Measurements from ENCODE around the gene POLR1E.
"Not testable (repeated sequence)": the region's sequence is repeated elsewhere in the genome, so short reads cannot be mapped to it uniquely, and the experiment has no call there.

Gene POLR1E

DNA sequence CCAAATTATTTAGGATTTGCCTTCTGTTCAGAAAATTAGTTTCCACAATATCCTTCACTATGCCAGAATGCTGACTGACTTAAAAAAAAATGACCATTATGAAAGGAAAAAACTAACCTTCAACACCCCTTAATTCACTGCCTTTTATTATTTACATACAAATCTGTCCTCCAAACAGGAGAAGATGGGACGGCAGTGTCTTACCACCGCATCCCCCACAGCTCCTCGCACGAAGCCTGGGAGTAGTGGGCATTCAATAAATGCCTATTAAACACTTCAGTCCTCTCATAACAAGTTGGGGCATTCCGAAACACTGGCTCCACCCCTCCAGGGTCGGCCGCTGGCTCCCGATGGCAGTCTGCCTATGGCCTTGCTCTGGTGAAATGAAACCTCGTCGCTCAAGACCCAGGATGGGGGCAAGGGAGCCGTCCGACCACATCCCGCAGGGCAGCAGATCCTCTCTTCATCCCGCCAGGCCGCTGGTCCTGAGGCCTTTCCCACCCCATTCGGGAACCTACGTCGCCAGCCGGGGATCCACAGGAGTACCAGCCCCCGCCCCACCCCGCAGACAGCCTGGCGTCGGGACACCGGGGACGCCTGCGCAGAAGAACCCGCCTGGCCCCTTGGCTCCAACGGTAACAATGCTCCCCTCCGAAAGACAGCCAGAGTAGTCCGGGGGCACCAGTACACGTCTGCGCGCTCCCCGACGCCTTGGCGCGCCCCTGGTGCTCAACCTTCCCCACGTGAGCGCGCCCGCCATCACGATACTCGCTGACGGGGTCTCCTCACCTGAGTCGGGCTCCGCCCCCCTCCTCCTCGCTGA, 21.1 kb upstream of the POLR1E start:
- no peak for FAIRE-seq

DNA sequence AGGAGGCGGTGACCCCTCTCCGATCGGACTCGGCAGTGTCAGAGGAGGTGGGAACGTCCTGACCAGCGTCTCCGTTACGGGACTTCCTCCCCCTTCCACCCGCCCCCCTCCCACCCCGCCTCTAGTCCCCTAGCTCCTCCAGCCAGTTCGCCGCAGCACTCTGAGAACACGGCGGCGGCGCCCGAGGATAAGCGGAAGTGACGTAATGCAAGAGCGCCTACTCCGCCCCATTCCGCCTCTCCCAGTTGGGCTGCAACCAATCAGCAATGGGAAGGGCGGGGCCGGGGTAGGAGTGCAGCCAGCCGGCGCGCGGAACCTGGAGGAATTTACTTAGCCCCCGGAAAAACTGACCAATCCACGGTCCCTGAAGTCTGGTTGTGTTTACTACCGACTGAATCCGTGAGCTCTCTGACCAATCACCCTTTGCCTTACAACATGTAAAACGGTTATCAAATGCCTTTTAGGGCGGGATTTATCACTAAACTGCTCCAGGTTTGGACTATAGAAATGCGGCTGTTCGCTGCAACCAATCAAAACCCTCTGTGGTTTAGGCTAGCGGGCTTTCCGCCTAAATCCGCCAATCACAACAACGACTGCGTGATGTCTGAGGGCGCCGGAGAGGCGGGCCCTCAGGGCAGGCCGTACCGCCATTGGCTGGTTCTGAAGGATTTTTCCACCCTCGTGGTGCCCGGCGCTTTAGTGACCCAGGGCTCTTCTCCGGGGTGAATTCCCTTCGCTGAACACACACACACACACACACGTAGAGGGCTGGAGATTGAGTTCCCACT, 20.3 kb upstream of the POLR1E start, which contains the start of gene ZBTB5:
TSS of gene ZBTB5 (minus strand) at position 202 of the 788 bp plus-strand sequence. CDS start 22,899 bp downstream, outside the sequence.
- FAIRE-seq (peak; percentile 48), DNase-seq (ENCODE audit: insufficient read length, low spot score) (peak; percentile 95)

More for the DNA sequence above, 21.1 kb upstream of the POLR1E start:
- peak; percentile 45 for DNase-seq (ENCODE audit: insufficient read length, low spot score)

DNA sequence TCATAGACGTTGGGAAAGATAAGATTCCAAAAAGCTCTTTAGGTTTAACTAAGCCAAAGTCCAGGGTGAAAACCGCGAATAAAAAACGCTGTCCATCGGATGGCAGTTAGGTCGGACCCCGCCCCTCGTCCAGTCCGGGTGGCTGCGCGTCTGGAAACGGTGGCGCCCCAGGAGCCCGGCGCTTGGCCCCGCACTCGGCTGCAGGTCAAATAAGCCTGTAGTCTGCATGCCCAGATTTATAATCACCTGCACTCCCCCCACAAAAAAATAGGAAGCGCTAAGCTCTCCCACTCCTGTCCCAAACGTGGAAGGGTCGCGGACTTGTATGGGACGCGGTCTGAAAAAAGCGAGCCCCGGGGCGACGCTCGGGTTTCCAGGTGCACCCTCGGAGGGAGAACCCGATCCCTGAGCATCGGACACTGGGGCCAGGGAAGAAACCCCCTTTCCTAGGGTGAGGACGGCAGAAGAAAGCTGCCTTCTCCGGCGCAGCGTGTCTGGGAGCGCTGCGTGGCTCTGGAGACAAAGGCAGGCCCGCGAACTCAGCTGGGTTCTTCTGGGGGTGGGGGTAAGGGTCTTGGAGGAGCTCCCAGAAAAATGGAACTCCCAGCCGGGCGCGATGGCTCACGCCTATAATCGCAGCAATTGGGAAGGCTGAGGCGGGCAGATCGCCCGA, 19.6 kb upstream of the POLR1E start:
- peak; percentile 56 for DNase-seq (ENCODE audit: insufficient read length, low spot score)
- FAIRE-seq, result no peak

DNA sequence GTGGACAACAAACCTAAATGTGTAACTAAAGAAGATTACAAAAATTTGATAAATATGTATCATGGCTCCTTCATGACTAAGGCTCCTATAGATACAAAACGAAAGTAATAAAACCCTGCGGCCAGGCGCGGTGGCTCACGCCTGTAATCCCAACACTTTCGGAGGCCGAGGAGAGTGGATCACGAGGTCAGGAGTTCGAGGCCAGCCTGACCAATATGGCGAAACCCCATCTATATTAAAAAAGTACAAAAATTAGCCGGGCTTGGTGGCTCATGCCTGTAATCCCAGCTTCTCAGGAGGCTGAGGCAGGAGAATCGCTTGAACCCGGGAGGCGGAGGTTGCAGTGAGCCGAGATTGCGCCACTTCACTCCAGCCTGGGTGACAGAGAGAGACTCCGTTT, 18.2 kb upstream of the POLR1E start:
- not testable (repeated sequence) for FAIRE-seq; DNase-seq (ENCODE audit: insufficient read length, low spot score)

DNA sequence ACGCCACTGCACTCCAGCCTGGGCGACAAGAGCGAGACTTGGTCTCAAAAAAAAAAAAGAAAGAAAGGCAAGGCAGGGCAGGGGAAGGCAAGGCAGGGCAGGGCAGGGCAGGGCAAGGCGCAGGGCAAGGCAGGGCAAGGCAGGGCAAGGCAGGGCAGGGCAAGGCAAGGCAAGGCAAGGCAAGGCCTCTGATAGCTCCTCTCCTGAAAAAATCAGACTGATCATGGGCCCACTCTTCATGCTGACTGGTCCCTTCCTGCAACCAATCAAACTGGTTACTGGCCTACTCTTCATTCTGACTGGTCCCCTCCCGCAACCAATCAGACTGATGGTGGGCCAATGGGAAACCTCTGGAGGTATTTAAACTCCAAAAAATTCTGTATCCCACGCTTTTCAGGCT, 17.1 kb upstream of the POLR1E start:
- no peak for FAIRE-seq
- no peak for DNase-seq (ENCODE audit: insufficient read length, low spot score)

DNA sequence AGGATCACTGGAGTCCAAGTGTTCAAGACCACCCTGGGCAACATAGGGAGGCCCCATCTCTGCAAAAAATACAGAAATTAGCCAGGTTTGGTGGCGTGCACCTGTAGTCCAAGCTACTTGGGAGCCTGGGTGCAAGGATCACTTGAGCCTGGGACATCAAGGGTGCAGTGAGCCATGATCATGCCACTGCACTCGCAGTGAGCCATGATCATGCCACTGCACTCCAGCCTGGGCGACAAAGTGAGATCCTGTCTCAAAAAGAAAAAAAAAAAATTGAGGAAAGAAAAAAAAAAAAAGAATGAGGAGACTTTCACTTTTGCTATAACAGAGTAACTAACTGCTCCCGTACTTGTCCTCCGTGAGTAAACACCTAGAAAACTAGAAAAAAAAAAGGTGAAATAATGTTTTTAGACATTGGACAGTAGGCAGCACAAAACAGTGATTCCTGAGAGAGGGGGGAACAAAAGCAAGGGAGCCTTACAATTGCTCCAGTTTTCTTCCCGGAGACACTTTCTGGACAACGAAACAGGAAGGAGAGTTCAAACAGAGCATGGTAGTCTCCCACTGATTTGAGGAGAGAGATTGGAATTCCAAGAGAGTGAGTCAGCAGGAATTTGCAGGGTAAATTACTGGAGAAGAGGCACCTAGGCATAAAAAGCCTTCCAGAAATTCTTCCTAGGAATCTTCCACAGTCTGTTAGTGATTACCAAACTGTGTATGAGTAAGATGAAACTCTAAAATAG, 13.6 kb upstream of the POLR1E start:
- FAIRE-seq (no peak), DNase-seq (ENCODE audit: insufficient read length, low spot score) (peak; percentile 85)

DNA sequence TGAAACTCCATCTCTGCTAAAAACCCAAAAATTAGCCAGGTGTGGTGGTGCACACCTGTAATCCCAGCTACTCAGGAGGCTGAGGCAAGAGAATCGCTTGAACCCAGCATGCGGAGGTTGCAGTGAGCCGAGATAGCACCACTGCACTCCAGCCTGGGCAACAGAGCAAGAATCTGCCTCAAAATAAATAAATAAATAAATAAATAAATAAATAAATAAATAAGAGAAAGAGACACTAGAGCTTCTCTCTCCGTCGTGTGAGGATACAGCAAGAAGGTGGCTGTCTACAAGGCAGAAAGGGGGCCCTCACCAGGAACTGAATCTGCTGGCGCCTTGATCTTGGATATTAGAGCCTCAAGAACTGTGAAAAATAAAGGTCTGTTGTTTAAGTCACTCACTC, 11.8 kb upstream of the POLR1E start:
- FAIRE-seq; DNase-seq (ENCODE audit: insufficient read length, low spot score): not testable (repeated sequence)

DNA sequence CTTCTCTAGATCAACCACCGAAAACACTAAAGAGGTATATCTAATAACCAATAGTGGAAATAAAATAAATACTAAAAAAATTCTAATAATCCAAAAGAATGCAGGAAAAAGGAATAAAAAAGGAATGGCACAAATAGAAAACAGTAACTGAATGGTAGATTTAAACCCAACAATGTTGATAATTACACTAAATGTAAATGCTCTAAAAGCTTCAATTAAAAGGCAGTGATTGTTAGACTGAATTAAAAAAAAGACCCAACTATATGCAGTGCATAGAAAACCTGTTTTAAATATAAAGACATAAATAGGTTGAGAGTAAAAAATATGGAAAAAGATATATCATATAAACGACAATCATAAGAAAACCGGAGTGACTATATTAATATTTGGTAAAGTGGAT, 11.3 kb upstream of the POLR1E start:
- DNase-seq (ENCODE audit: insufficient read length, low spot score), result no peak
- FAIRE-seq, result no peak

DNA sequence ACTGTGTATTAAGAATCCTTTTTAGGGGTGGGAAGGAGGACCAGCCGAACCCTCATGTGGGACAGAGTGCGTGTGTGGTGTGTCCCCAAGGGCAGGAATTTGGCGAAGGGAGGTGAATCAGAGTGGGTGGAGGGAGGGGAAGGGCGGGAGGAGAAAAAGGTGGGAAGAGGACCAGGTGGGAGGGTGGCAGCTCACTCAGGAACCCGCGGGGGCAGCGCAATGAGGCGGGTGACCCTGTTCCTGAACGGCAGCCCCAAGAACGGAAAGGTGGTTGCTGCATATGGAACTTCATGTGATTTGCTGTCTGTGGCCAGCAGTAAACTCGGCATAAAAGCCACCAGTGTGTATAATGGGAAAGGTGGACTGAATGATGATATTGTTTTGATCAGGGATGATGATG, 8.8 kb upstream of the POLR1E start:
- no peak for FAIRE-seq

DNA sequence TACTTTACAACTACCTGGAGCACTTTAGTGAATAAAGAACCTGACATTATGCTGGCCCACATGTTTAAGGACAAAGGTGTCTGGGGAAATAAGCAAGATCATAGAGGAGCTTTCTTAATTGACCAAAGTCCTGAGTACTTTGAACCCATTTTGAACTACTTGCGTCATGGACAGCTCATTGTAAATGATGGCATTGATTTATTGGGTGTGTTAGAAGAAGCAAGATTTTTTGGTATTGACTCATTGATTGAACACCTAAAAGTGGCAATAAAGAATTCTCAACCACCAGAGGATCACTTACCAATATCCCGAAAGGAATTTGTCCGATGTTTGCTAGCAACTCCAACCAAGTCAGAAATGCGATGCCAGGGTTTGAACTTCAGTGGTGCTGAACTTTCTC, 8.3 kb upstream of the POLR1E start:
- FAIRE-seq; DNase-seq (ENCODE audit: insufficient read length, low spot score): not testable (repeated sequence)

More for the DNA sequence above, 8.8 kb upstream of the POLR1E start:
- no peak for DNase-seq (ENCODE audit: insufficient read length, low spot score)

DNA sequence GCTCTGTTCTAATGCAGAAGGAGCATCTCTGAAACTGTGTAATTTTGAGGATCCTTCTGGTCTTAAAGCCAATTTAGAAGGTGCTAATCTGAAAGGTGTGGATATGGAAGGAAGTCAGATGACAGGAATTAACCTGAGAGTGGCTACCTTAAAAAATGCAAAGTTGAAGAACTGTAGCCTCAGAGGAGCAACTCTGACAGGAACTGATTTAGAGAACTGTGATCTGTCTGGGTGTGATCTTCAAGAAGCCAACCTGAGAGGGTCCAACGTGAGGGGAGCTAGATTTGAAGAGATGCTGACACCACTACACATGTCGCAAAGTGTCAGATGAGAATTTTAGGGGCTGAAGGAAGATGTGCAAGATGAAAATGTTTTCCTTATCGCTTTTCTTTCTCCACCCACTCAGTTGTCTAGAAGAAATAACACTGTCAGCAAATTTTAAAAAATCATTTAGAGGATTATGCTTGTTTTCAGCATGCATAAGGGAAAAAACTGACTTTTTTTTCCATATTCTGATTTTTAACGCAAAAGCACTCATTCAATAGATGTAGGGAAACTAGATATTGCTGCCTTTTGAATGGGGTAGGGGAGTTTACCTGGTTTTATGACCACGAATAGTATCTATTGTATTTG, 7.6 kb upstream of the POLR1E start:
- not testable (repeated sequence) for FAIRE-seq; DNase-seq (ENCODE audit: insufficient read length, low spot score)

DNA sequence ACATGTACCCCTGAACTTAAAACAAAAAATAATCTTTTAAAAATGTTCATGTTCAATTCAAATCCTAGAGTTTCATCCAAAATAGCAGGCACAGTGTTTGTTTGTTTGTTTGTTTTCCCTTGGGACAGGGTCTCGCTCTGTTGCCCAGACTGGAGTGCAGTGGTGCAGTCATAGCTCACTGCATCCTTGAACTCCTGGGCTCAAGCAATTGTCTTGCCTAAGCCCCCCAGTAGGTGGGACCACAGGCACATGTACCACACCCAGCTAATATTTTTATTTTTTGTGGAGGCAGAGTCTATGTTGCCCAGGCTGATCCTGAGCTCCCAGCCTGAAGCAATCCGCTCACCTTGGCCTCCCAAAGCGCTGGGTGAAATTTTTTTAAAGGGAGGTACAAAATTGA, 5.0 kb upstream of the POLR1E start:
- DNase-seq (ENCODE audit: insufficient read length, low spot score), result no peak
- FAIRE-seq, result no peak

DNA sequence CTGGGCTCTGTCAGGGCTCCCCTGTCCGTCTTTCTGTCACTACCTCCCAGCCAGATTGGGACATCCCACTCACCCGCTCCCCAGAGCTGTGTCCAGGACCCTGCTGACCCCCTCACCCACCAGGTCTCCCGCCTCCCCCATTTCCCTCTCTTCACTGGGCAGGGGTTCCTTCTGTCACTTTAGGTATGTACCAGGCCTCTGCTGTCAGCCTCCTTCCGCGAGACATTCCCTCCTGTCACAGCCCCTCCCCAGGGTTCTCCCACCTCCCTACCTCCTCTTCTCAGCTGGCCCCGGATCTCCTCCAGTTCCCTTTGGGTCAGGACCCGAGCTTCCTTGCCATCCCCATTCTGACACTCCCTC, 488 bp downstream of the POLR1E start:
- no peak for FAIRE-seq
- no peak for DNase-seq (ENCODE audit: insufficient read length, low spot score)

DNA sequence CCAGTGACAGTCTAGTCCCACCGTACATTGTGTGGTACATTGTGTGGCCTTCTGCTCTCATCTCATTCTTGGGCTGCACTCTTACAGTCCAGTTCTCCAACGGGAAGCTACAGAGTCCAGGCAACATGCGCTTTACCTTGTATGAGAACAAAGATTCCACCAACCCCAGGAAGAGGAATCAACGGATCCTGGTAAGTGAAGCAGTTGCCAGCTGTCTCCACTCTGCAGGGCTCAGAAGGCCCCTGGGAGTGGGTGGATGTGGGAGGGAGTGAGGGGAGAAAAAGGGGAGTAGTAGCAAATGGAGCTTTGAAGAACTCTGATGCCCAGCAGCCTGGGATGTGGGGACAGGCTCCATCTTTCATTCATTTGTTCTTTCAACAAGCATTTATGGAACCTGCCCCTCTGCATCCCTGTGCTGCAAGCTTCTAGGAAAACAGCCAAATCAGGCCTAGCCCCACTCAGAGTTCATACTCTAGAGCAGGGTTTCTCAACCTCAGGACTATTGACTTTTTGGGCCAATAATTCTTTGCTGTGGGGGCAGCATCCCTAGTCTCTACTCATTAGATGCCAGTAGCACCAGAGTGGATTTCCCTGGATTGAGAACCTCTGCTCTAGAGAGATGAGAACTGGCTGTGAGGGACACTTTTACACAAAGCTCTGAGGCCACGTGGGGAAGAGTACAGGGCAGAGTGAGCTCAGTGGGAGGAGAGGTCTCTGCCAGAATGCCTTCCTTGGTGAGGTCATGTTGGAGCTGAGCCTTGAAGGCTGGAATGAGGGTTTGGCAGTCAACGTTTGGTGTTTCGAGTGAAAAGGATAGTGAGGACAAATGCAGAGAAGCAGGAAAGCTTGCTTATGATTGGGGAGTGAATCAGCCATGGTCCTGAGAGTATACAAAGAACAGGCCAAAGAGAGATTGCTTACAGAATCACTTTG, 1.1 kb downstream of the POLR1E start:
- no peak for FAIRE-seq
- DNase-seq (ENCODE audit: insufficient read length, low spot score), result no peak

DNA sequence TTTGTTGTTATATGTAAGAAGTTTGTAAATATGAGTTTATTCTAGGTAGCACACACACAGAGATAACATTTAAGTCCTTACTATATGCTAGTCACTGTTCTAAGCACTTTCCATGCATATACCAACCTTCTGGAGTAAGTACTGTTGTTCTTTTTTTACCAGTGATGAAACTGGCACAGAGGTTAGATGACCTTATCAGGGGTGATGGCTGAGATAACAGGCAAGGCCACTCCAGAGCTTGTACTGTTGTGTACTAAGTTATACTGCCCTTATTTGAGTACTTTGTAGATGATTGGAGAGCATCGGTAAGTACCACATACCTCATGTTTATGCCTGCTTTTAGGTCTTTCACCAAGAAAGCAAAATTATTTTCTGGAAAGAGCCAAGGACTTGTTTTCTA, 6.2 kb downstream of the POLR1E start:
- no peak for DNase-seq (ENCODE audit: insufficient read length, low spot score)
- no peak for FAIRE-seq

DNA sequence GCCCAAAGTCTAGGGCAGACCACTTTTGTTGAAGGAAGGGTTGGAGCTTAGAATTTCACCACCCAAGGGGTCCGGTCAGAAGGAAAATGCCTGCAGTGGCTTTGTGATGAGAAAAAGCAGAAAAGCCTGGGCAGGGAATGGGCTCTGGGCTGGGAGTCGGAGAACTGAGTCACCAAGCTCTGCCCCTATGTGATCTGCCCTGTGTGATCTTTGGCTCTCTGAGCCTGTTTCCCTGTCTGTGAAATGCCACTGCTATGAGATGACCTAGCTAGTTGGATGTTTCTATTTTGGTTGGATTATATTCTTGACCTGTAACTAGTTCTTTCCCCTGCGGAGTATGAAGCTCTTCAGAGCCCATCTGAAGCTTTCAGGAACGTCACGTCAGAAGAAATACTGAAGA, 9.8 kb downstream of the POLR1E start:
- FAIRE-seq, result no peak

DNA sequence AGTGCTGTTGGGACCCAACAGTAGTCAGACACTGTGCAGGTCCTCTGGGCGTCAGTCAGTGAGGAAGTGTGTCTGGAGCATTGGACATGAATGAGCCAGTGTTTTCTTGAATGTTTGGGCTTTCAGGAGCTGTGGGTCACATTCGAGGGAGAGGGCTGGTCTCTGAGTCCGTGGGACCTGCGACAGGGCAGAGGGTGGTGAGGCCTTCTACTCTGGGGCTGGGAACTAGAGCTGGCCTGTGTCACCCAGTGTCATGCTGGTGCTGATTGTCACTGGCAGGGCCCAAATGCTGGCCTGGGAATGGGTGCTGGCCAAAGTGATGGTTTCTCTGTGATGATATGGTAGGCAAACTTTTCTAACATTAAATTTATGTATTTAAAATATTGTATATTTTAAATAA, 10.3 kb downstream of the POLR1E start:
- DNase-seq (ENCODE audit: insufficient read length, low spot score), result no peak
- no peak for FAIRE-seq

More for the DNA sequence above, 9.8 kb downstream of the POLR1E start:
- DNase-seq (ENCODE audit: insufficient read length, low spot score), result no peak

DNA sequence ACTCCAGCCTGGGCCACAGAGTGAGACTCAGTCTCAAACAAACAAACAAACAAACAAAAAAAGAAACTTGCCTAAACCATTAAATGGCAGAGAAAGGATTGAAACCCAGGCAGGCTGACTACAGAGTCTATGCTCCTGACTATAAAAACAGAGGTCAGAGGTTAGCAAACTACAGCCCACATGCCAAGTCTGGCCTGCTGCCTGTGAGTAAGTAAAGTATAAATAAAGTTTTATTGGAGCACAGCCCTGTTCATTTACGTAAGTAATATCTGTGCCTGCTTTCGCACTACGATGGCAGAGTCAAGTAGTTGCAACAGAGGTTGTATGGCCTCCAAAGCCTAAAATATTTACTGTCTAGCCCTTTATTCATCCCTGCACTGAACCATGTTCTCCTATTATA, 11.6 kb downstream of the POLR1E start:
- FAIRE-seq, result no peak
- DNase-seq (ENCODE audit: insufficient read length, low spot score), result no peak

DNA sequence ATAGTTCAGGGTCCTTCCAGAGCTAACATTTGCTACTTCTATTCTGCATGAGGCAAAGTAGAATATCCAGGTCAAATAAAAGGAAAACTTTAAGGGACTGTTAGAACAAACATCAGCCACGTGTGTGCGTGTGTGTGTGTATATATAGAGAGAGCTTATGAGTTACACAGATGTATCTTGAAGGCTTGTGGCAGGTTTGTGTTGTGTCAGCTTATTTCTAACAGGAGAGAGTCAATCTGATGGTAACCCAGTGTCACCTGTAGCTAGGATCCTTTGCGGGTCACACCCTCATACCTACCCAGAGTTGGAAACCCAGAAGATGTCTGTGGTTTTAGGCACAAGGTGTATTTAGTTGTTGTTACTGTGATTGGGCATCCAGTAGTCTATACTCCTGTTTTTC, 12.7 kb downstream of the POLR1E start:
- no peak for FAIRE-seq
- DNase-seq (ENCODE audit: insufficient read length, low spot score), result no peak

Measured in HTR-8/SVneo (cell line).